Immature natural killer cell (primary cell): ENCODE results near the gene KCNK3. TPM values are rescaled to one million over a fixed set of nuclear protein-coding genes. Genes with fewer than 3 reads are reported as not detected.

ENCODE experiments used
- DNase-seq, 3 donors: peaks; one replicate each; pipeline ENCODE4 v3.0.0; 2022; ENCODE audit warnings: mixed read lengths in 1 of 3
- H3K27ac Mint-ChIP-seq, 6 donors: one replicate each; pipeline ENCODE4 v1.8.0; 2020; ENCODE audit warnings: mixed read lengths in 6 of 6, mild to moderate bottlenecking in 5 of 6, inconsistent platforms in 4 of 6, moderate library complexity in 3 of 6
- H3K27me3 Mint-ChIP-seq, 3 donors: one replicate each; pipeline ENCODE4 v1.8.0; 2020 to 2021; ENCODE audit warnings: low read depth in 3 of 3, mild to moderate bottlenecking in 3 of 3, mixed read lengths in 3 of 3, moderate library complexity in 3 of 3, inconsistent platforms in 1 of 3
- H3K36me3 Mint-ChIP-seq, 3 donors: one replicate each; pipeline ENCODE4 v1.8.0; 2020; ENCODE audit warnings: mixed read lengths in 3 of 3, inconsistent platforms in 2 of 3, mild to moderate bottlenecking in 2 of 3
- H3K4me1 Mint-ChIP-seq, 2 donors: one replicate each; pipeline ENCODE4 v1.8.0; 2020; ENCODE audit warnings: inconsistent platforms in 2 of 2, mild to moderate bottlenecking in 2 of 2, mixed read lengths in 2 of 2, moderate library complexity in 1 of 2
- H3K4me3 Mint-ChIP-seq, 5 donors: one replicate each; pipeline ENCODE4 v1.8.0; 2020; ENCODE audit warnings: mild to moderate bottlenecking in 5 of 5, mixed read lengths in 5 of 5, inconsistent platforms in 3 of 5, moderate library complexity in 3 of 5
- H3K9me3 Mint-ChIP-seq, 6 donors: one replicate each; pipeline ENCODE4 v1.8.0; 2020; ENCODE audit warnings: mild to moderate bottlenecking in 6 of 6, mixed read lengths in 6 of 6, inconsistent platforms in 4 of 6, moderate library complexity in 3 of 6
- polyA plus RNA-seq, 3 donors: library from polyadenylated mRNA; unstranded; fragments of 300-500 nt; fragmentation: Illumina TruSeq; gene quantifications; one replicate each; pipeline ENCODE4 v1.2.3, GENCODE V29; 2021

Gene KCNK3
- polyA plus RNA-seq, 3 donors from 2014 or later = not detected

DNA sequence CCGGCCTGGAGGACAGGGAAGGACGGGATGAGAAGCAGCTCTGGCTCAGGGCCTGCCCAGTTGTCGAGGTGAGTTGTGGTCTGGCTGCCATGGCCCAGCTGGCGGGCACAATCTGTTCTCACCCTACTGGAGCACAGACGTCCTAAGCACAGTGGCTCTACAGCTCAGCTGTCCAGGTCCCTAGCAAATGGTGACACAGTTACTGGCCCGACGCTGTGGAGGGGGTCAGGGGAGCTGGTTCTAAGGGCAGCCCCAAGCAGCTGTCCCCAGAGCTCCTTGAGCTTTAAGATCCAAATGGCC is 32.9 kb downstream of the KCNK3 start:
- Mint-ChIP-seq H3K36me3 (no peaks in the 10 kb centered on the region), H3K27me3 (peaks cover 0 to 6% (median 5%) of the 10 kb centered on the region in 3 donors), H3K9me3 (no peaks in the 10 kb centered on the region), H3K27ac (no peak overlapping the region), H3K4me3 (no peak overlapping the region), H3K4me1 (no peaks in the 10 kb centered on the region)
- no peak for DNase-seq

GRCh38 chr2:26726228-26726627 is 33.7 kb downstream of the KCNK3 start:
- peaks cover 2 to 6% (median 5%) of the 10 kb centered on the region in 3 donors for H3K27me3 Mint-ChIP-seq
- no peak overlapping the region for H3K27ac Mint-ChIP-seq
- no peaks in the 10 kb centered on the region for H3K36me3 Mint-ChIP-seq
- DNase-seq = no peak
- no peaks in the 10 kb centered on the region for H3K9me3 Mint-ChIP-seq
- no peak overlapping the region for H3K4me3 Mint-ChIP-seq
- H3K4me1 Mint-ChIP-seq = no peaks in the 10 kb centered on the region

GRCh38 chr2:26727641-26728561 is 35.4 kb downstream of the KCNK3 start:
- peak; percentile 6 to 10 (median 7) for DNase-seq
- Mint-ChIP-seq H3K36me3 (peaks cover 0 to 3% (median 0%) of the 10 kb centered on the region in 3 donors), H3K27ac (no peak overlapping the region), H3K4me1 (no peaks in the 10 kb centered on the region), H3K27me3 (peaks cover 4 to 6% (median 5%) of the 10 kb centered on the region in 3 donors), H3K4me3 (peak overlapping the region in 1 of 5 donors; percentile 27), H3K9me3 (no peaks in the 10 kb centered on the region)

DNA sequence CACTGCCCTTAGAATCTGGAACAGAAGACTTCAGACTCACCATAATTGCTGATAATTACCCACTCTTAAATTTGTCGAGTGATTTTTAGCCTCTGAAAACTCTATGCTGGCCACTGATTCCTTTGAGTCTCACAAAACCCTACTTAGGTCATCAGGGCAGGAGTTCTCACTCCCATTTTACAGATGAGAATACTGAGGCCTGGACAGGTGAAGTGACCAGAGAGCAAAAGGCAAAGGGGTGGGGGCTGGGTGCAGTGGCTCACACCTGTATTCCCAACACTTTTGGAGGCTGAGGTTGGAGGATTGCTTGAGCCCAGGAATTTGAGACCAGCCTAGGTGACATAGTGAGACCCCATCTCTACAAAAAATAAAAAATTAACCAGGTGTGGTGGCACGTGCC is 36.8 kb downstream of the KCNK3 start:
- no peak for DNase-seq
- Mint-ChIP-seq H3K27ac (no peak overlapping the region), H3K4me3 (no peak overlapping the region), H3K9me3 (no peaks in the 10 kb centered on the region), H3K36me3 (peaks cover 0 to 3% (median 0%) of the 10 kb centered on the region in 3 donors), H3K27me3 (peaks cover 6 to 8% (median 7%) of the 10 kb centered on the region in 3 donors), H3K4me1 (no peaks in the 10 kb centered on the region)

GRCh38 chr2:26730549-26731344 is 38.2 kb downstream of the KCNK3 start:
- no peak overlapping the region for H3K27ac Mint-ChIP-seq
- H3K9me3 Mint-ChIP-seq = no peaks in the 10 kb centered on the region
- peaks cover 0 to 3% (median 0%) of the 10 kb centered on the region in 3 donors for H3K36me3 Mint-ChIP-seq
- peaks cover 3 to 11% (median 6%) of the 10 kb centered on the region in 3 donors for H3K27me3 Mint-ChIP-seq
- peaks cover 5 to 9% of the 10 kb centered on the region in 2 donors for H3K4me1 Mint-ChIP-seq
- H3K4me3 Mint-ChIP-seq = peak overlapping the region in 1 of 5 donors; percentile 30
- no peak for DNase-seq

GRCh38 chr2:26731714-26732113 is 39.2 kb downstream of the KCNK3 start:
- Mint-ChIP-seq H3K27ac (no peak overlapping the region), H3K9me3 (no peaks in the 10 kb centered on the region), H3K4me3 (no peak overlapping the region), H3K27me3 (peaks cover 3 to 16% (median 6%) of the 10 kb centered on the region in 3 donors), H3K36me3 (peaks cover 0 to 3% (median 0%) of the 10 kb centered on the region in 3 donors), H3K4me1 (peaks cover 12 to 17% of the 10 kb centered on the region in 2 donors)
- no peak for DNase-seq

- peaks cover 13 to 22% of the 10 kb centered on the region in 2 donors for H3K4me1 Mint-ChIP-seq
- no peak for DNase-seq
- H3K9me3 Mint-ChIP-seq = no peaks in the 10 kb centered on the region
- H3K4me3 Mint-ChIP-seq = no peak overlapping the region
- peaks cover 0 to 3% (median 0%) of the 10 kb centered on the region in 3 donors for H3K36me3 Mint-ChIP-seq
- H3K27me3 Mint-ChIP-seq = peaks cover 6 to 14% (median 9%) of the 10 kb centered on the region in 3 donors
- no peak overlapping the region for H3K27ac Mint-ChIP-seq
Measured at GRCh38 chr2:26732446-26732845, 39.9 kb downstream of the KCNK3 start.

GRCh38 chr2:26733413-26733812 is 40.9 kb downstream of the KCNK3 start:
- no peak for DNase-seq
- Mint-ChIP-seq H3K4me3 (no peak overlapping the region), H3K4me1 (peaks cover 13 to 22% of the 10 kb centered on the region in 2 donors), H3K36me3 (peaks cover 0 to 3% (median 0%) of the 10 kb centered on the region in 3 donors), H3K9me3 (no peaks in the 10 kb centered on the region), H3K27ac (no peak overlapping the region), H3K27me3 (peaks cover 9 to 16% (median 10%) of the 10 kb centered on the region in 3 donors)

- DNase-seq = no peak
- H3K27ac Mint-ChIP-seq = peak overlapping the region in 2 of 6 donors; percentile 34 to 49
- peaks cover 0 to 3% (median 0%) of the 10 kb centered on the region in 3 donors for H3K36me3 Mint-ChIP-seq
- no peaks in the 10 kb centered on the region for H3K9me3 Mint-ChIP-seq
- peak overlapping the region in 2 of 5 donors; percentile 15 to 60 for H3K4me3 Mint-ChIP-seq
- peaks cover 13 to 35% of the 10 kb centered on the region in 2 donors for H3K4me1 Mint-ChIP-seq
- H3K27me3 Mint-ChIP-seq = peaks cover 9 to 18% (median 10%) of the 10 kb centered on the region in 3 donors
Measured at GRCh38 chr2:26735097-26735496, 42.6 kb downstream of the KCNK3 start.

DNA sequence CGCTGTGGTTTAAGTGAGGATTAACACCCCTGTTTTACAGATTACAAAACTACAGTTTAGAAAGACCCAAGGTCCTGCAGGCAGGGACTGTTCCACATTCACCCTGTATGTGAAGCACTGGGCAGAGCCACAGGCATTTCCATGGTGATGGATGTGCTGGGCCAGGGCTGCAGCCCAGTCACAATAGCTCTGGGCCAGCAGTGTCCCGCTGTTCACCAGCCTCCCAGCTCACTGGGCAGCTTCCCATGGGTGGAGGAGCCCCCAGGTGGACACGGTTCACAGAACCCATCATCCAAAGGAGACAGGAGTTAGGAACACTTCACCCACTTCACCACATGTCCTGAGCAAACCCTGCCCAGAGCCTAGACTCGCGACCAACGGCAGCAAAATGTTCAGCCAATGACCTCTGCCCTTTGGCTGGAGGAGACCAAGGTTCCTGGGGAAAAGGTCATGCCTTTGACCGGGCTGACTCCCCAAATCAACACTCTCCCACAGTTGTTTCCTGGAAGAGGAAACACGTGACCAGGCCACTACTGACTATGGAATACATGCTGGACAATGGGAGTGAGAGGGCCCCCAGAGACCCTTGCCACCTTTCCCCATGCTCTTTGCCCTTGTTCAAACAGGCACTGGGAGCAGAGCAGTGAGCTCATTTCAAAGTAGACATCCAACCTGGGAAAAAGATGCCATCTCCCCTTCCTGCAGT is 43.5 kb downstream of the KCNK3 start:
- H3K27me3 Mint-ChIP-seq = peaks cover 8 to 19% (median 10%) of the 10 kb centered on the region in 3 donors
- DNase-seq = peak in 2 of 3 donors; percentile 14 to 34
- peak overlapping the region in 2 of 5 donors; percentile 14 to 44 for H3K4me3 Mint-ChIP-seq
- H3K4me1 Mint-ChIP-seq = peaks cover 21 to 44% of the 10 kb centered on the region in 2 donors
- peak overlapping the region in 2 of 6 donors; percentile 34 to 49 for H3K27ac Mint-ChIP-seq
- H3K36me3 Mint-ChIP-seq = peaks cover 0 to 3% (median 0%) of the 10 kb centered on the region in 3 donors
- no peaks in the 10 kb centered on the region for H3K9me3 Mint-ChIP-seq

DNA sequence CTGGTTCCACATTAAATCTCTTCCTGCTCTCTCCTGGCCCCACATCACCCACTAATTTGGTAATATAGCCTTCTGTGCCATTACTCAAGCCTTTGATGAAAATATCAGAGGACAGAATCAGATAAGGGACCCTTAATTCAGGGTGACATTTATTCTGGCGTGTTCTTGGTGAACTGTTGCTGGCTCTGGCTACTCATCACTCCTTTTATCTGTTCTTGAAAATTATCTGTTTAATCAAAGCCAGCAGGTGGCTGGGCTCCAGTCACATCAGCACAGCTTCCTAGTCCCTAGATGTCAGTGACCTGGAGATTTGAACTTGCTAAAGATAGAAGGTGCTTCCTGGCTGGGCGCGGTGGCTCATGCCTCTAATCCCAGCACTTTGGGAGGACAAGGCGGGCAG is 44.7 kb downstream of the KCNK3 start:
- no peak overlapping the region for H3K4me3 Mint-ChIP-seq

GRCh38 chr2:26738481-26738880 is 46.0 kb downstream of the KCNK3 start:
- H3K27me3 Mint-ChIP-seq = peaks cover 4 to 22% (median 7%) of the 10 kb centered on the region in 3 donors
- no peak overlapping the region for H3K27ac Mint-ChIP-seq
- H3K4me3 Mint-ChIP-seq = no peak overlapping the region
- DNase-seq = no peak
- no peaks in the 10 kb centered on the region for H3K36me3 Mint-ChIP-seq
- H3K9me3 Mint-ChIP-seq = no peaks in the 10 kb centered on the region
- H3K4me1 Mint-ChIP-seq = peaks cover 30 to 53% of the 10 kb centered on the region in 2 donors

More for the DNA sequence above, 44.7 kb downstream of the KCNK3 start:
- Mint-ChIP-seq H3K36me3 (peaks cover 0 to under 1% (median 0%) of the 10 kb centered on the region in 3 donors), H3K4me1 (peaks cover 29 to 53% of the 10 kb centered on the region in 2 donors), H3K27me3 (peaks cover 7 to 24% (median 10%) of the 10 kb centered on the region in 3 donors), H3K9me3 (no peaks in the 10 kb centered on the region), H3K27ac (no peak overlapping the region)
- no peak for DNase-seq

DNA sequence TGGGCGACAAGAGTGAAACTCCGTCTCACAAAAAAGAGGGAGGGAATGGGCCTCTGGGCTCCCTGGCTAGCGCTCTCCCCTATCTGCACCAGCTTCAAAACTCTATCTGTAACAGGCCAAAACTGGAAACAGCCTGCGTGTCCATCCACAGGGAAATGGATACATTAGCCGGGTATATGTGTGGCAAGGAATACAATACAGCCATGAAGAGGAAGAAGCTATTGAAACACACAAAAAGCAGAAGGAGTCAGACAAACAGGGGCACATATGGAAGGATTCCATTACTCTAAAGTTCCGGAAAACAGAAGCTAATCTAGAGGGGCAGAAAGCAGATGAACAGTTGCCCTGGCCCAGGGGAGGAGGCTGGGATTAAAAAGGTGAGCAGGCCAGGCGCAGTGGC is 47.0 kb downstream of the KCNK3 start:
- no peaks in the 10 kb centered on the region for H3K9me3 Mint-ChIP-seq
- DNase-seq = no peak
- no peaks in the 10 kb centered on the region for H3K36me3 Mint-ChIP-seq
- peaks cover 5 to 22% (median 7%) of the 10 kb centered on the region in 3 donors for H3K27me3 Mint-ChIP-seq
- peak overlapping the region in 2 of 5 donors; percentile 8 to 30 for H3K4me3 Mint-ChIP-seq
- peaks cover 30 to 53% of the 10 kb centered on the region in 2 donors for H3K4me1 Mint-ChIP-seq
- H3K27ac Mint-ChIP-seq = peak overlapping the region in 1 of 6 donors; percentile 14
